ENCODE data around the gene KRTAP1-3.

GRCh38 chr17:41049110-41049509 is 14.4 kb upstream of the KRTAP1-3 start:
- TF ChIP-seq CTCF (IDR thresholded peaks at IDR 0.05) (no peak), POLR2A (IDR thresholded peaks at IDR 0.05) (no peak)

All from esophagus squamous epithelium (tissue), 4 donors.